Esophagus (tissue), 2 donors: ENCODE results near the gene STRA6. TPM values are rescaled to one million over a fixed set of nuclear protein-coding genes. Genes with fewer than 3 reads are reported as not detected.

Experiments
- H3K27ac ChIP-seq, 2 donors: one replicate each; pipeline ENCODE4 v1.5.1; 2013; ENCODE audit warnings: low read depth in 2 of 2, mild to moderate bottlenecking in 2 of 2, inconsistent platforms in 1 of 2, low read length in 1 of 2, moderate library complexity in 1 of 2
- H3K27me3 ChIP-seq, 2 donors: one replicate each; pipeline ENCODE4 v1.6.1; 2013; ENCODE audit warnings: low read length in 2 of 2, control low read depth in 1 of 2, mild to moderate bottlenecking in 1 of 2; ENCODE audit not compliant: insufficient read depth in 2 of 2, control insufficient read depth in 1 of 2
- H3K36me3 ChIP-seq, 2 donors: one replicate each; pipeline ENCODE4 v1.6.1; 2013; ENCODE audit warnings: low read length in 1 of 2; ENCODE audit not compliant: control insufficient read depth in 2 of 2, insufficient read depth in 2 of 2
- H3K4me1 ChIP-seq, 2 donors: one replicate each; pipeline ENCODE4 v1.6.1; 2013; ENCODE audit warnings: low read length in 1 of 2; ENCODE audit not compliant: control insufficient read depth in 2 of 2, insufficient read depth in 2 of 2
- H3K4me3 ChIP-seq, 2 donors: one replicate each; pipeline ENCODE4 v1.5.1; 2013; ENCODE audit warnings: low read length in 2 of 2, mild to moderate bottlenecking in 2 of 2, low read depth in 1 of 2, moderate library complexity in 1 of 2
- H3K9me3 ChIP-seq, 2 donors: one replicate each; pipeline ENCODE4 v1.6.1; 2013; ENCODE audit warnings: mild to moderate bottlenecking in 2 of 2, low read depth in 1 of 2, low read length in 1 of 2, moderate library complexity in 1 of 2; ENCODE audit not compliant: control insufficient read depth in 2 of 2, insufficient read depth in 1 of 2
- WGBS, 2 donors: extraction: QIAGEN DNeasy Blood & Tissue Kit; methylation state at CpG; one replicate each; pipeline ENCODE4 v1.1.7; 2013; 5-methylcytosine and 5-hydroxymethylcytosine counted together
- polyA plus RNA-seq, 2 donors: library from polyadenylated mRNA; stranded (reverse); fragments of 200-250 nt; gene quantifications; one replicate each; pipeline ENCODE4 v1.2.3, GENCODE V29; 2013
- donor health status: healthy with polysubstance abuse.
- donor health status: Bipolar disorder and iron deficiency.

Gene STRA6
- polyA plus RNA-seq, 2 donors = 0.65 to 0.79 TPM

GRCh38 chr15:74228723-74229081 is 26.1 kb upstream of the STRA6 start:
- no peaks in the 10 kb centered on the region for H3K9me3 ChIP-seq
- no peaks in the 10 kb centered on the region for H3K27me3 ChIP-seq
- no peaks in the 10 kb centered on the region for H3K36me3 ChIP-seq
- WGBS, 2 donors = 41 to 50% methylated on average over 17 of the region's 17 CpGs
- H3K4me3 ChIP-seq = no peak overlapping the region
- no peak overlapping the region for H3K27ac ChIP-seq
- no peaks in the 10 kb centered on the region for H3K4me1 ChIP-seq

- no peak overlapping the region for H3K27ac ChIP-seq
- H3K4me3 ChIP-seq = no peak overlapping the region
- H3K36me3 ChIP-seq = no peaks in the 10 kb centered on the region
- peaks cover 0 to under 1% of the 10 kb centered on the region in 2 donors for H3K9me3 ChIP-seq
- 49 to 53% methylated on average over 11 of the region's 11 CpGs for WGBS, 2 donors
- peaks cover 0 to 1% of the 10 kb centered on the region in 2 donors for H3K27me3 ChIP-seq
- no peaks in the 10 kb centered on the region for H3K4me1 ChIP-seq
These were observed 25.6 kb upstream of the STRA6 start for GRCh38 chr15:74227968-74228722.

- peaks cover 0 to 3% of the 10 kb centered on the region in 2 donors for H3K27me3 ChIP-seq
- H3K27ac ChIP-seq = no peak overlapping the region
- WGBS, 2 donors = 80 to 85% methylated on average over 10 of the region's 10 CpGs
- H3K9me3 ChIP-seq = peaks cover 0 to 3% of the 10 kb centered on the region in 2 donors
- H3K4me3 ChIP-seq = no peak overlapping the region
- no peaks in the 10 kb centered on the region for H3K36me3 ChIP-seq
- H3K4me1 ChIP-seq = no peaks in the 10 kb centered on the region
These were observed 24.4 kb upstream of the STRA6 start for GRCh38 chr15:74226761-74227540.

GRCh38 chr15:74225928-74226327 is 23.3 kb upstream of the STRA6 start:
- H3K4me3 ChIP-seq = no peak overlapping the region
- H3K36me3 ChIP-seq = no peaks in the 10 kb centered on the region
- 73 to 80% methylated on average over 5 of the region's 5 CpGs for WGBS, 2 donors
- H3K27ac ChIP-seq = no peak overlapping the region
- H3K9me3 ChIP-seq = peaks cover 0 to 3% of the 10 kb centered on the region in 2 donors
- H3K4me1 ChIP-seq = no peaks in the 10 kb centered on the region
- H3K27me3 ChIP-seq = peaks cover 0 to 3% of the 10 kb centered on the region in 2 donors

GRCh38 chr15:74222240-74223119 is 19.9 kb upstream of the STRA6 start:
- no peaks in the 10 kb centered on the region for H3K36me3 ChIP-seq
- no peak overlapping the region for H3K4me3 ChIP-seq
- H3K27me3 ChIP-seq = peaks cover 0 to 3% of the 10 kb centered on the region in 2 donors
- H3K27ac ChIP-seq = no peak overlapping the region
- 42 to 47% methylated on average over 25 of the region's 25 CpGs for WGBS, 2 donors
- no peaks in the 10 kb centered on the region for H3K4me1 ChIP-seq
- peaks cover 0 to 3% of the 10 kb centered on the region in 2 donors for H3K9me3 ChIP-seq

GRCh38 chr15:74221399-74222239 is 19.0 kb upstream of the STRA6 start:
- H3K9me3 ChIP-seq = peaks cover 0 to 3% of the 10 kb centered on the region in 2 donors
- no peak overlapping the region for H3K27ac ChIP-seq
- H3K36me3 ChIP-seq = no peaks in the 10 kb centered on the region
- H3K27me3 ChIP-seq = peaks cover 0 to 3% of the 10 kb centered on the region in 2 donors
- H3K4me3 ChIP-seq = no peak overlapping the region
- H3K4me1 ChIP-seq = no peaks in the 10 kb centered on the region
- 54 to 56% methylated on average over 12 of the region's 12 CpGs for WGBS, 2 donors

- H3K27me3 ChIP-seq = peaks cover 0 to 3% of the 10 kb centered on the region in 2 donors
- H3K4me1 ChIP-seq = peaks cover 0 to 3% of the 10 kb centered on the region in 2 donors
- H3K27ac ChIP-seq = no peak overlapping the region
- H3K4me3 ChIP-seq = no peak overlapping the region
- H3K36me3 ChIP-seq = no peaks in the 10 kb centered on the region
- 66 to 70% methylated on average over 11 of the region's 11 CpGs for WGBS, 2 donors
- peaks cover 0 to 3% of the 10 kb centered on the region in 2 donors for H3K9me3 ChIP-seq
These were observed 18.1 kb upstream of the STRA6 start for GRCh38 chr15:74220475-74221248.
